ENCODE measurements around the gene BCCIP.

DNA sequence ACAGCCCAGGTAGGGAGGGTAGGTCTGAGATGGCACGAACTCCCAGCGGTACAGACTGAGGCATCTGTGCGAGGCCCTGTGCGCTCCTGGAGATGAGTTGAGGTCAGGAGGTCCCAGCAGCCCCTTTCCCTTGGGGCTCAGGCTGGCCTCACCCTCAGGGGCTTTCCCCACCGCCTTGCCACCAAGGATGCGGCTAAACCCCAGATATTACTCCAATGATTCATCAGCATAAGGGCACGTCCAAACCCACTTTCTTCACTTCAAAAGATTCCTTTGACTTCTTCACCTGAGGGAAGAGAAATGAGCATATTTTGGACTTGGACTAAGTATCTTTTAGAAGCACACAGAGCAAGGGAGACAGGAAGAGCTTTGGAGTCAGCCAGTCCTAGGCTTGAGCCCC, 20.6 kb upstream of the BCCIP start:
- TF ChIP-seq POLR2A (IDR thresholded peaks at IDR 0.05; ENCODE audit: low read length) (no peak), GATA1 (IDR thresholded peaks at IDR 0.05; ENCODE audit: low read depth, low read length) (no peak)

All from erythroblast (primary cell).